ENCODE data around the gene TEX47.

Gene TEX47

GRCh38 chr7:88791891-88792290 lies 3.6 kb downstream of the TEX47 start:
- TF ChIP-seq SPI1 (IDR thresholded peaks at IDR 0.05; ENCODE audit: borderline replicate concordance, low read depth) = no peak
- no peak for TF ChIP-seq POLR2AphosphoS5 (IDR thresholded peaks at IDR 0.05; ENCODE audit: low read depth)
- TF ChIP-seq GABPA (IDR thresholded peaks at IDR 0.05; ENCODE audit: low read depth) = no peak
- TF ChIP-seq, protein P1, sequence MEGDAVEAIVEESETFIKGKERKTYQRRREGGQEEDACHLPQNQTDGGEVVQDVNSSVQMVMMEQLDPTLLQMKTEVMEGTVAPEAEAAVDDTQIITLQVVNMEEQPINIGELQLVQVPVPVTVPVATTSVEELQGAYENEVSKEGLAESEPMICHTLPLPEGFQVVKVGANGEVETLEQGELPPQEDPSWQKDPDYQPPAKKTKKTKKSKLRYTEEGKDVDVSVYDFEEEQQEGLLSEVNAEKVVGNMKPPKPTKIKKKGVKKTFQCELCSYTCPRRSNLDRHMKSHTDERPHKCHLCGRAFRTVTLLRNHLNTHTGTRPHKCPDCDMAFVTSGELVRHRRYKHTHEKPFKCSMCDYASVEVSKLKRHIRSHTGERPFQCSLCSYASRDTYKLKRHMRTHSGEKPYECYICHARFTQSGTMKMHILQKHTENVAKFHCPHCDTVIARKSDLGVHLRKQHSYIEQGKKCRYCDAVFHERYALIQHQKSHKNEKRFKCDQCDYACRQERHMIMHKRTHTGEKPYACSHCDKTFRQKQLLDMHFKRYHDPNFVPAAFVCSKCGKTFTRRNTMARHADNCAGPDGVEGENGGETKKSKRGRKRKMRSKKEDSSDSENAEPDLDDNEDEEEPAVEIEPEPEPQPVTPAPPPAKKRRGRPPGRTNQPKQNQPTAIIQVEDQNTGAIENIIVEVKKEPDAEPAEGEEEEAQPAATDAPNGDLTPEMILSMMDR (IDR thresholded peaks at IDR 0.05; ENCODE audit: insufficient read depth, low read length) = no peak
- TF ChIP-seq REST (IDR thresholded peaks at IDR 0.05; ENCODE audit: insufficient replicate concordance, low read depth) = no peak
- Histone ChIP-seq H3K4me3 (replicated peaks; ENCODE audit: insufficient read depth, low read length) (no peak overlapping the region), H3K27me3 (ENCODE audit: insufficient read depth, poor library complexity, severe bottlenecking) (no peaks in the 10 kb centered on the region), H3K27ac (replicated peaks) (no peak overlapping the region)
- no peak for DNase-seq (ENCODE audit: low read depth in 1 of 2, low spot score in 1 of 2)

GRCh38 chr7:88789480-88790064 lies 6.0 kb downstream of the TEX47 start:
- Histone ChIP-seq H3K27ac (replicated peaks) (no peak overlapping the region), H3K4me3 (replicated peaks; ENCODE audit: insufficient read depth, low read length) (no peak overlapping the region), H3K27me3 (ENCODE audit: insufficient read depth, poor library complexity, severe bottlenecking) (no peaks in the 10 kb centered on the region)
- TF ChIP-seq, protein P1 (IDR thresholded peaks at IDR 0.05; ENCODE audit: insufficient read depth, low read length) = no peak
- TF ChIP-seq POLR2AphosphoS5 (IDR thresholded peaks at IDR 0.05; ENCODE audit: low read depth) (no peak), REST (IDR thresholded peaks at IDR 0.05; ENCODE audit: insufficient replicate concordance, low read depth) (no peak), GABPA (IDR thresholded peaks at IDR 0.05; ENCODE audit: low read depth) (no peak), SPI1 (IDR thresholded peaks at IDR 0.05; ENCODE audit: borderline replicate concordance, low read depth) (no peak)
- no peak for DNase-seq (ENCODE audit: low read depth in 1 of 2, low spot score in 1 of 2)

DNA sequence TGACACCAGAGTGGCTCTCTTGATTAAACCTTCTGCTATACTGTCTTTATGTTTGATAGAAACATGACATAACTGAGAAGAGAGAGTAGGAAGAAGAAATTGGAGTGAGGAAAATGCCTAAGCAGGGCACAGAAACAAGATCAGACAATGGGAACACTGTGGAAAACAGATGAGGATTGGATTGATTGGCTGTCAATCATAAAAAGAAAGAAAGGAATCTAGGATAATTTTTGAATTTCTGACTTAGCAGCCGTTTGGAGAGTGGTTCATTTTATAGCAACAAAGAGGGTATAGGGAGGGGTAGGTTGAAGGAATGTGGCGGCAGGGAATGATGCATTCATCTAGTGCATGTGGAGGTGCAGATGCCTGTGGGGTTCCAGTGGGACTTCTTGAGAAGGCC lies 7.8 kb downstream of the TEX47 start:
- TF ChIP-seq SPI1 (IDR thresholded peaks at IDR 0.05; ENCODE audit: borderline replicate concordance, low read depth) = no peak
- no peak for TF ChIP-seq GABPA (IDR thresholded peaks at IDR 0.05; ENCODE audit: low read depth)
- no peak for TF ChIP-seq POLR2AphosphoS5 (IDR thresholded peaks at IDR 0.05; ENCODE audit: low read depth)
- TF ChIP-seq REST (IDR thresholded peaks at IDR 0.05; ENCODE audit: insufficient replicate concordance, low read depth) = no peak
- TF ChIP-seq, protein P1 (IDR thresholded peaks at IDR 0.05; ENCODE audit: insufficient read depth, low read length) = no peak
- H3K4me3 ChIP-seq (replicated peaks; ENCODE audit: insufficient read depth, low read length) = no peak overlapping the region
- H3K27me3 ChIP-seq (ENCODE audit: insufficient read depth, poor library complexity, severe bottlenecking) = no peaks in the 10 kb centered on the region
- no peak for DNase-seq (ENCODE audit: low read depth in 1 of 2, low spot score in 1 of 2)
- H3K27ac ChIP-seq (replicated peaks) = no peak overlapping the region
